ENCODE results near the gene RAD51B.
"Not testable (repeated sequence)": the region's sequence is repeated elsewhere in the genome, so short reads cannot be mapped to it uniquely, and the experiment has no call there.

The RAD51B gene

GRCh38 chr14:68661226-68662225, 841.9 kb downstream of the RAD51B start:
- no peak overlapping the region for H3K9ac ChIP-seq (ENCODE audit: low read length)
- no peaks in the 10 kb centered on the region for H3K27me3 ChIP-seq (replicated peaks; ENCODE audit: control insufficient read depth, insufficient read depth, low read length)
- no peak overlapping the region for H3K4me3 ChIP-seq (ENCODE audit: low read length)
- no peaks in the 10 kb centered on the region for H3K9me3 ChIP-seq (ENCODE audit: control insufficient read depth, low read length)
- H3K36me3 ChIP-seq (ENCODE audit: control insufficient read depth, insufficient read depth, low read length, severe bottlenecking): no peaks in the 10 kb centered on the region
- peaks cover 46% of the 10 kb centered on the region for H3K4me1 ChIP-seq (ENCODE audit: control insufficient read depth, insufficient read depth, low read length)
- no peak for DNase-seq (ENCODE audit: low read depth)

GRCh38 chr14:68662392-68662791, 842.8 kb downstream of the RAD51B start:
- H3K27me3 ChIP-seq (replicated peaks; ENCODE audit: control insufficient read depth, insufficient read depth, low read length): no peaks in the 10 kb centered on the region
- DNase-seq (ENCODE audit: low read depth): no peak
- H3K4me1 ChIP-seq (ENCODE audit: control insufficient read depth, insufficient read depth, low read length): peaks cover 54% of the 10 kb centered on the region
- no peak overlapping the region for H3K4me3 ChIP-seq (ENCODE audit: low read length)
- no peaks in the 10 kb centered on the region for H3K9me3 ChIP-seq (ENCODE audit: control insufficient read depth, low read length)
- no peaks in the 10 kb centered on the region for H3K36me3 ChIP-seq (ENCODE audit: control insufficient read depth, insufficient read depth, low read length, severe bottlenecking)
- no peak overlapping the region for H3K9ac ChIP-seq (ENCODE audit: low read length)

- not testable (repeated sequence) for H3K4me3 ChIP-seq (ENCODE audit: low read length); H3K27me3 ChIP-seq (replicated peaks; ENCODE audit: control insufficient read depth, insufficient read depth, low read length); H3K9me3 ChIP-seq (ENCODE audit: control insufficient read depth, low read length); H3K9ac ChIP-seq (ENCODE audit: low read length); DNase-seq (ENCODE audit: low read depth); H3K36me3 ChIP-seq (ENCODE audit: control insufficient read depth, insufficient read depth, low read length, severe bottlenecking)
- H3K4me1 ChIP-seq (ENCODE audit: control insufficient read depth, insufficient read depth, low read length): peaks cover 59% of the 10 kb centered on the region
Observed at GRCh38 chr14:68662826-68663225, 843.2 kb downstream of the RAD51B start.

- peak overlapping the region; percentile 69 for H3K9ac ChIP-seq (ENCODE audit: low read length)
- H3K9me3 ChIP-seq (ENCODE audit: control insufficient read depth, low read length): no peaks in the 10 kb centered on the region
- H3K4me1 ChIP-seq (ENCODE audit: control insufficient read depth, insufficient read depth, low read length): peaks cover 65% of the 10 kb centered on the region
- peak overlapping the region; percentile 15 for H3K4me3 ChIP-seq (ENCODE audit: low read length)
- DNase-seq (ENCODE audit: low read depth): peak; percentile 73
- no peaks in the 10 kb centered on the region for H3K36me3 ChIP-seq (ENCODE audit: control insufficient read depth, insufficient read depth, low read length, severe bottlenecking)
- no peaks in the 10 kb centered on the region for H3K27me3 ChIP-seq (replicated peaks; ENCODE audit: control insufficient read depth, insufficient read depth, low read length)
Observed at GRCh38 chr14:68663385-68664076, 844.0 kb downstream of the RAD51B start.

- H3K9ac ChIP-seq (ENCODE audit: low read length): peak overlapping the region; percentile 69
- H3K27me3 ChIP-seq (replicated peaks; ENCODE audit: control insufficient read depth, insufficient read depth, low read length): no peaks in the 10 kb centered on the region
- H3K4me1 ChIP-seq (ENCODE audit: control insufficient read depth, insufficient read depth, low read length): peaks cover 66% of the 10 kb centered on the region
- no peaks in the 10 kb centered on the region for H3K9me3 ChIP-seq (ENCODE audit: control insufficient read depth, low read length)
- DNase-seq (ENCODE audit: low read depth): no peak
- H3K36me3 ChIP-seq (ENCODE audit: control insufficient read depth, insufficient read depth, low read length, severe bottlenecking): no peaks in the 10 kb centered on the region
- no peak overlapping the region for H3K4me3 ChIP-seq (ENCODE audit: low read length)
Observed at GRCh38 chr14:68664225-68664681, 844.7 kb downstream of the RAD51B start.

- DNase-seq (ENCODE audit: low read depth): no peak
Observed at GRCh38 chr14:68665131-68665530, 845.6 kb downstream of the RAD51B start.

GRCh38 chr14:68665792-68666204, 846.2 kb downstream of the RAD51B start:
- no peaks in the 10 kb centered on the region for H3K36me3 ChIP-seq (ENCODE audit: control insufficient read depth, insufficient read depth, low read length, severe bottlenecking)
- no peaks in the 10 kb centered on the region for H3K27me3 ChIP-seq (replicated peaks; ENCODE audit: control insufficient read depth, insufficient read depth, low read length)
- H3K4me3 ChIP-seq (ENCODE audit: low read length): no peak overlapping the region
- H3K4me1 ChIP-seq (ENCODE audit: control insufficient read depth, insufficient read depth, low read length): peaks cover 79% of the 10 kb centered on the region
- peak overlapping the region; percentile 69 for H3K9ac ChIP-seq (ENCODE audit: low read length)
- no peak for DNase-seq (ENCODE audit: low read depth)
- H3K9me3 ChIP-seq (ENCODE audit: control insufficient read depth, low read length): no peaks in the 10 kb centered on the region

More at GRCh38 chr14:68665131-68665530, 845.6 kb downstream of the RAD51B start:
- Histone ChIP-seq H3K9ac (ENCODE audit: low read length) (peak overlapping the region; percentile 69), H3K36me3 (ENCODE audit: control insufficient read depth, insufficient read depth, low read length, severe bottlenecking) (no peaks in the 10 kb centered on the region), H3K4me3 (ENCODE audit: low read length) (peak overlapping the region; percentile 4), H3K9me3 (ENCODE audit: control insufficient read depth, low read length) (no peaks in the 10 kb centered on the region), H3K4me1 (ENCODE audit: control insufficient read depth, insufficient read depth, low read length) (peaks cover 72% of the 10 kb centered on the region), H3K27me3 (replicated peaks; ENCODE audit: control insufficient read depth, insufficient read depth, low read length) (no peaks in the 10 kb centered on the region)

GRCh38 chr14:68666236-68666635, 846.7 kb downstream of the RAD51B start:
- H3K4me1 ChIP-seq (ENCODE audit: control insufficient read depth, insufficient read depth, low read length): peaks cover 83% of the 10 kb centered on the region
- no peak overlapping the region for H3K4me3 ChIP-seq (ENCODE audit: low read length)
- DNase-seq (ENCODE audit: low read depth): peak; percentile 47
- no peaks in the 10 kb centered on the region for H3K27me3 ChIP-seq (replicated peaks; ENCODE audit: control insufficient read depth, insufficient read depth, low read length)
- peak overlapping the region; percentile 69 for H3K9ac ChIP-seq (ENCODE audit: low read length)
- no peaks in the 10 kb centered on the region for H3K36me3 ChIP-seq (ENCODE audit: control insufficient read depth, insufficient read depth, low read length, severe bottlenecking)
- no peaks in the 10 kb centered on the region for H3K9me3 ChIP-seq (ENCODE audit: control insufficient read depth, low read length)

- no peak overlapping the region for H3K9ac ChIP-seq (ENCODE audit: low read length)
- no peaks in the 10 kb centered on the region for H3K36me3 ChIP-seq (ENCODE audit: control insufficient read depth, insufficient read depth, low read length, severe bottlenecking)
- peaks cover 90% of the 10 kb centered on the region for H3K4me1 ChIP-seq (ENCODE audit: control insufficient read depth, insufficient read depth, low read length)
- no peaks in the 10 kb centered on the region for H3K9me3 ChIP-seq (ENCODE audit: control insufficient read depth, low read length)
- no peak for DNase-seq (ENCODE audit: low read depth)
- no peak overlapping the region for H3K4me3 ChIP-seq (ENCODE audit: low read length)
- no peaks in the 10 kb centered on the region for H3K27me3 ChIP-seq (replicated peaks; ENCODE audit: control insufficient read depth, insufficient read depth, low read length)
Observed at GRCh38 chr14:68666899-68667298, 847.3 kb downstream of the RAD51B start.

- H3K4me1 ChIP-seq (ENCODE audit: control insufficient read depth, insufficient read depth, low read length): peaks cover 94% of the 10 kb centered on the region
- H3K9me3 ChIP-seq (ENCODE audit: control insufficient read depth, low read length): no peaks in the 10 kb centered on the region
- H3K9ac ChIP-seq (ENCODE audit: low read length): peak overlapping the region; percentile 50
- no peaks in the 10 kb centered on the region for H3K36me3 ChIP-seq (ENCODE audit: control insufficient read depth, insufficient read depth, low read length, severe bottlenecking)
- no peak overlapping the region for H3K4me3 ChIP-seq (ENCODE audit: low read length)
- DNase-seq (ENCODE audit: low read depth): peak; percentile 71
- no peaks in the 10 kb centered on the region for H3K27me3 ChIP-seq (replicated peaks; ENCODE audit: control insufficient read depth, insufficient read depth, low read length)
Observed at GRCh38 chr14:68667313-68667791, 847.8 kb downstream of the RAD51B start.

- Histone ChIP-seq H3K36me3 (ENCODE audit: control insufficient read depth, insufficient read depth, low read length, severe bottlenecking) (no peaks in the 10 kb centered on the region), H3K9ac (ENCODE audit: low read length) (peak overlapping the region; percentile 50), H3K27me3 (replicated peaks; ENCODE audit: control insufficient read depth, insufficient read depth, low read length) (no peaks in the 10 kb centered on the region), H3K4me3 (ENCODE audit: low read length) (no peak overlapping the region), H3K9me3 (ENCODE audit: control insufficient read depth, low read length) (no peaks in the 10 kb centered on the region), H3K4me1 (ENCODE audit: control insufficient read depth, insufficient read depth, low read length) (peaks cover 96% of the 10 kb centered on the region)
- no peak for DNase-seq (ENCODE audit: low read depth)
Observed at GRCh38 chr14:68668028-68668427, 848.4 kb downstream of the RAD51B start.
